ENCODE results near the gene F5.

Gene F5

DNA sequence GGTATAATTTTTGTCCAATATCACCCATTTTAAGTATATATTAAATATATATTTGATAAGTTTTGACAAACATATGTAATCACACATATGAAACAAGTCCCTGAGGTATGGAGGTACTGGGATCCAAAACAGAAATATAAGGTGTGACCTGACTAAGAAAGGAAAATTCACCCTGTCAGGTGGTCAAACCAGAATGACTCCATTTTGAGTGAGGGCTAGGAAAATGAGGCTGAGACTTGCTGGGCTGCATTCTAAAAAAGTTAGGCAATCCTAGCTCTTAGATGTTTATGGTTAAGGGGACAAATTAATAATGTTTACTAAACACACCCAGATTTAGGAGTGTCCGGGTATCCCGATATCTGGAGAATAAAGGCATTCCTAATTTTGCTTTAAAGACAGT is 89.0 kb downstream of the F5 start:
- H3K27ac ChIP-seq: no peak overlapping the region
- no peaks in the 10 kb centered on the region for H3K27me3 ChIP-seq (ENCODE audit: insufficient read depth, low read depth, severe bottlenecking)
- no peak overlapping the region for H3K4me3 ChIP-seq (ENCODE audit: low read depth, low read length)
- TF ChIP-seq, protein P1, sequence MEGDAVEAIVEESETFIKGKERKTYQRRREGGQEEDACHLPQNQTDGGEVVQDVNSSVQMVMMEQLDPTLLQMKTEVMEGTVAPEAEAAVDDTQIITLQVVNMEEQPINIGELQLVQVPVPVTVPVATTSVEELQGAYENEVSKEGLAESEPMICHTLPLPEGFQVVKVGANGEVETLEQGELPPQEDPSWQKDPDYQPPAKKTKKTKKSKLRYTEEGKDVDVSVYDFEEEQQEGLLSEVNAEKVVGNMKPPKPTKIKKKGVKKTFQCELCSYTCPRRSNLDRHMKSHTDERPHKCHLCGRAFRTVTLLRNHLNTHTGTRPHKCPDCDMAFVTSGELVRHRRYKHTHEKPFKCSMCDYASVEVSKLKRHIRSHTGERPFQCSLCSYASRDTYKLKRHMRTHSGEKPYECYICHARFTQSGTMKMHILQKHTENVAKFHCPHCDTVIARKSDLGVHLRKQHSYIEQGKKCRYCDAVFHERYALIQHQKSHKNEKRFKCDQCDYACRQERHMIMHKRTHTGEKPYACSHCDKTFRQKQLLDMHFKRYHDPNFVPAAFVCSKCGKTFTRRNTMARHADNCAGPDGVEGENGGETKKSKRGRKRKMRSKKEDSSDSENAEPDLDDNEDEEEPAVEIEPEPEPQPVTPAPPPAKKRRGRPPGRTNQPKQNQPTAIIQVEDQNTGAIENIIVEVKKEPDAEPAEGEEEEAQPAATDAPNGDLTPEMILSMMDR (IDR thresholded peaks at IDR 0.05; ENCODE audit: low read depth, low read length): no peak
- H3K36me3 ChIP-seq: no peaks in the 10 kb centered on the region
- no peaks in the 10 kb centered on the region for H3K9me3 ChIP-seq (ENCODE audit: severe bottlenecking)
- DNase-seq: no peak

DNA sequence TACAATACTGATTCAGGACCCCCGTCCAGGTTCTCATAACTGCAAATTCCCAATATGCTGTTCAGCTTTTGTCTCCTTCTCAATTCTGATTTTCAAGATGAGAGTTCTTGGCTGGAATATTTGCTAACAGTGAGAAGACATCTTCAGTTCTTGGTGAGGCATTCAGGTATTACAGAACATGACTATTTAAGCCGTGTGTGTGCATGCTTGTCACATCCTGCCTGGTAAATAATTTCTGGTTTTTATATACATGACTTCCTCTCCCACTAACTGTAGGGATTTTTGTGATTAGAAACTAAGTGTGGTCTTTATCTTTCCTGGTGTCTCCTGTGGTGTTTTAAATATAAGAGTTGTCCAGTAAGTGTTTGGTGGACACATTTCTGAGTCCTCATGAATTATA is 90.4 kb downstream of the F5 start:
- no peaks in the 10 kb centered on the region for H3K9me3 ChIP-seq (ENCODE audit: severe bottlenecking)
- H3K27ac ChIP-seq: no peak overlapping the region
- no peak for DNase-seq
- no peaks in the 10 kb centered on the region for H3K27me3 ChIP-seq (ENCODE audit: insufficient read depth, low read depth, severe bottlenecking)
- no peak overlapping the region for H3K4me3 ChIP-seq (ENCODE audit: low read depth, low read length)
- TF ChIP-seq, protein P1 (IDR thresholded peaks at IDR 0.05; ENCODE audit: low read depth, low read length): no peak
- no peaks in the 10 kb centered on the region for H3K36me3 ChIP-seq

DNA sequence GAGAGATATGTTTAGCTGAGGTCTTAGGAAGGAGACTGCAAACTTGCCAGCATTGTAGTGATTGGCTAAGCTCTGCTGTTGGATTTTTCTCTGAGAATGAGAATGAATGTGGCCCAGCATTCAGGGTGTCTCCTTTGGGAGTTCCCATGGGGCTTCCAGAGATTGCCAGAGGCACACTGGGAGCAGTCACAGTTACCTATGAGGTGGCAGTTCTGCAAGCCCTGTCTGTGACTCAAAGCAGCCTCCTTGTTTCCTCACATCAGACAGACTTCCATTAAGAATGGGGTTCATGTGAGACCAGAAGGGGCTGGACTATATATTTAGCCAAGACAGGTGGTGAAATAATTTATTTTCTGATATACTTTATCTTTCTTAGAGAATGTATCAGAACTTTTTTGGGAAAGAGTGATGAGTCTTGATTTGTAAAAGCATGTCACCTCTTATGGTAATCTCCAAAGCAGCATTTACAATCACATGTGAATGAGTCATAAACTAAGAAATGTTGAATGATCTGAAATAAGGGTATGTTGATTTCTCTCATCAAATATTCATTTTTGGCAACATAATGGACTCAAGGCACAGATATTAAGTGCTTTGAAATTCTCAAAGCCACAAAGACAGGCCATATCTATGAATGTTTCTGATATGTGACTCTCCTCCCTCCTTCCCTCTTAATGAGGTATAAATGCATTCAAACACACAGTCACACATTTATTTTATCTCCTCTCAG is 91.1 kb downstream of the F5 start:
- H3K27ac ChIP-seq: no peak overlapping the region
- no peak overlapping the region for H3K4me3 ChIP-seq (ENCODE audit: low read depth, low read length)
- H3K27me3 ChIP-seq (ENCODE audit: insufficient read depth, low read depth, severe bottlenecking): no peaks in the 10 kb centered on the region
- TF ChIP-seq, protein P1 (IDR thresholded peaks at IDR 0.05; ENCODE audit: low read depth, low read length): no peak
- DNase-seq: no peak
- no peaks in the 10 kb centered on the region for H3K36me3 ChIP-seq
- H3K9me3 ChIP-seq (ENCODE audit: severe bottlenecking): no peaks in the 10 kb centered on the region

- H3K36me3 ChIP-seq: no peaks in the 10 kb centered on the region
- no peaks in the 10 kb centered on the region for H3K9me3 ChIP-seq (ENCODE audit: severe bottlenecking)
- DNase-seq: no peak
- no peak overlapping the region for H3K27ac ChIP-seq
- TF ChIP-seq, protein P1 (IDR thresholded peaks at IDR 0.05; ENCODE audit: low read depth, low read length): no peak
- H3K27me3 ChIP-seq (ENCODE audit: insufficient read depth, low read depth, severe bottlenecking): no peaks in the 10 kb centered on the region
- H3K4me3 ChIP-seq (ENCODE audit: low read depth, low read length): no peak overlapping the region
Observed at GRCh38 chr1:169494343-169494742, 91.9 kb downstream of the F5 start.

DNA sequence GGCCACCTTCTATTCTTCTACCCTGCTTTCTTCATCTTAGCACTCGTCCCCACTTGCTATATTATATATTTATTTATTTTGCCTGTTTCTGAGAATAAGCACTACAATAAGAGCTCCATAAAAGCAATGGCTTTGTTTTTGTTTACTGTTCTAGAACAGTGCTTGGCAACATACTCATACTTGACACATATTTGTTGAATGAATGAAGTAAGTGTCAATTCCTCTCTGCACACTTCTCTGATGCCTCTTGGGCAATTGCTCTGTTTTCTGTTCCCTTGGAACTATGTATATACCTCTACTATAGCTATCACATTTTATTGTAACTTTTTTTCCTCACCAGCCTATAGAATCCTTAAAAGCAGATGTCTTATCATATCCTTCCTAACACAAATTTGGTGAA is 93.0 kb downstream of the F5 start:
- no peak overlapping the region for H3K4me3 ChIP-seq (ENCODE audit: low read depth, low read length)

More for the DNA sequence above, 93.0 kb downstream of the F5 start:
- TF ChIP-seq, protein P1 (IDR thresholded peaks at IDR 0.05; ENCODE audit: low read depth, low read length): no peak
- no peaks in the 10 kb centered on the region for H3K9me3 ChIP-seq (ENCODE audit: severe bottlenecking)
- no peaks in the 10 kb centered on the region for H3K27me3 ChIP-seq (ENCODE audit: insufficient read depth, low read depth, severe bottlenecking)
- no peaks in the 10 kb centered on the region for H3K36me3 ChIP-seq
- no peak for DNase-seq
- H3K27ac ChIP-seq: no peak overlapping the region
